ENCODE results near the gene NPTN.
A peak's percentile ranks its signal among the peaks of the same experiment; 100 is the strongest.
"Not testable (repeated sequence)": the region's sequence is repeated elsewhere in the genome, so short reads cannot be mapped to it uniquely, and the experiment has no call there.

NPTN gene

DNA sequence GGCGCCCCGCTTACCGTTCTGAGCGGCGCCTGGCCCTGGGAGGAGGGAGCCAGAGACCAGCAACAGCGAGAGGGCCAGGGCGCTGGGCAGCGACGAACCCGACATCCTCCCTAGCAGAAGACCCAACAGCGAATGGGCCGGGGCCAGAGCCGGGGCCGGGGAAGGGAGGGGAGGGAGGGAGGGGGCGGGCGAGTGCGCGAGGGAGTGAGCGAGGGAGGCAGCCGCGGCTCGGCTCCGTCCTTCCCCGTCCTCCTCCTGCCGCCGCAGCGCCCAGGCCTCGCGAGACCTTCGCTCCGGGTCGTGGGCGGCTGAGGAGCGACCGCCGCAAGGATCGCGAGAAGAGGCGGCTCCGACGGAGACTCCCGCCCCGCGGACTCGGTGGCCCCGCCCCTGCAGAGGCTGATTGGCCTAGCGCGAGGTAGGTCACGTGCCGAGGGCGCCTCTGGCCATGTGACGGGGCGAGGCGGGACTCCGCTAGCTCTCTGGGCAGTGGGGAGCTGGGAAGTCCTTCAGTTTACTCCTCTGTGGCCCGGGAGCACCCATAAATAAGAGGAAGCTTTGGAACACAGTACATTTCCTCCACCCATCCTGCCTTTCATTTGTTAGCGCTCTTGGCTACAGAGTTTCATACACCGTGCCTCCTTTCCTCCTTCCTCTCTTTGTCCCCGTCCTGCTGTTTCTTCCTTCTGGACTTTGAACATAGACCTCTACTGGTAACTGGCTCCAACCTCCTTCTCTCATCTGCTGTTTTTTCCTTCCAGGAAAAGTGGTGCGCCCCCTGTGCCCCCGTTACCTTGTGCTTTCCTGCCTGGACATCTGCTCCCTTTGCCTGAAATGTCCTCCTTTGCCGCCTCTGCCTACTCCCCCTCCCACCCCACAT lies at the start of gene NPTN:
Gene NPTN, minus strand, starts transcription at position 279 of the 880 bp plus-strand sequence. Its CDS starts 174 bp downstream, at position 105.
- DNase-seq, result peak; percentile 98

DNA sequence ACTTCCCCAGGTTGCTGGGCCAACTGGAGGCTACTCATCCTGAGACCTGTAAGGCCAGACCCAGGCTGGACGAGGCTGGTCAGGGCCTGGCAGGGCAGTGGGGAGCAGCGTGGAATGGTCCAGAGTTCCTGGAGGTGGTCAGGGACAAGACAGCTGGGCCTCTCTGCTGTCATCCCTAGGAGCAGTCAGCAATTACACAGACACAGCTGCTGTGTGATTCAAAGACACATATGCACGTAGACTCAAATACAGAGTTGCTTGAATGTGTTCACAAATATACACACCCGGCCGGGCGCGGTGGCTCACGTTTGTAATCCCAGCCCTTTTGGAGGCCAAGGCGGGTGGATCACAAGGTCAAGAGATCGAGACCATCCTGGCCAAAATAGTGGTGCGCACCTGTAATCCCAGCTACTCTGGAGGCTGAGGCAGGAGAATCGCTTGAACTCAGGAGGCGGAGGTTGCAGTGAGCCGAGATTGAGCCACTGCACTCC lies 49.5 kb upstream of the NPTN start:
- no peak for DNase-seq

- DNase-seq, result no peak
Measured at GRCh38 chr15:73681856-73682599, 48.8 kb upstream of the NPTN start.

DNA sequence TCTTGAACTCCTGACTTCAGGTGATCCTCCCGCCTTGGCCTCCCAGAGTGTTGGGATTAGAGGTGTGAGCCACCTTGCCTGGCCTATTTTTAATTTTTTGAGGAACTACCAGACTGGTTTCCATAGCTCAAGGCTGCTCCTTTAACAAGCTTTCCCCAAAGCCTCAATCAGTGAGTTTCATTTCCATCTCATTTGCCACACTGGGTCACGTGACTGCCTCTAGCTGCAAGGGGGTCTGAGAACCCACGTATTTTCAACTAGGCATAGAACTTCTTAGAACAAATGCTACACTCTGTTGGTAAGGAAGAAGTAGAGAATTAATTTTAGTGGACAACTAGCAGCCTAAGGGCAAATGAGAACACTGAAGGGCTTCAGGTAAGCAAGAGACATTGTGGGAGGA lies 47.9 kb upstream of the NPTN start:
- no peak for DNase-seq

DNA sequence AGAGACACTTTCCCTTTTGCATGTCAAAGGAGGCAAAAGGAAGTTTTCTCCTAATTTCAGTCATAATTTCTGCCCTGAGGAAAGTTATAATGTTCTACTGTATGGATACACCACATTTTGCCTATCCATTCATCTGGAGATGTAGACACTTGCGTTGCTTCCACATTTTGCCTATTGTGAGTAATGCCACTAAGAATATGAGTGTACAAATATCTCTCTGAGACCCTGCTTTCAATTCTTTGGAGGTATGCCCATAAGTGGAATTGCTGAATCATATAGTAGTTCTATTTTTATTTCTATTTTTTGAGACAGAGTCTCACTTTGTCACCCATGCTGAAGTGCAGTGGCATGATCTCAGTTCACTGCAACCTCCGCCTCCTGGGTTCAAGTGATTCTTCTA lies 47.4 kb upstream of the NPTN start:
- DNase-seq, result no peak

DNA sequence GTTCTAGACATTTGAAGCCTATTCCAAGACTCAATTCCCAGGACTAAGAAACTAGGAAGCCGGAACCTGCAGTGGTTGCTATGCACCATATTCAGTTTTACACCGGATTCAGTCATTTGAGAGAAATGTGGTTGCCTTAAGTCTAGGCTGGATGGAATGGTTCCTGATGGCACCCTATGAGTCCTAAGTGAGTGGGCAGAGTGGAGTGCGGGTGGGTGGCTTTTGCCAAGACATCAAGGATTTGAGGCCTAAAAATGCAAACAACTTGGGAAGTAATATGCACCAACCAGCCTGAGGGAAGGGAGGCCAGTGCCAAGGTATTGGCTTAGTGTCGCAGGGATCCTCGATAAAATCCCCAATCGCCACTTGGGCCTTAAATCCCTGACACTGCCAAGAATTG lies 46.8 kb upstream of the NPTN start:
- no peak for DNase-seq

GRCh38 chr15:73679180-73679579 lies 46.0 kb upstream of the NPTN start:
- DNase-seq, result no peak

DNA sequence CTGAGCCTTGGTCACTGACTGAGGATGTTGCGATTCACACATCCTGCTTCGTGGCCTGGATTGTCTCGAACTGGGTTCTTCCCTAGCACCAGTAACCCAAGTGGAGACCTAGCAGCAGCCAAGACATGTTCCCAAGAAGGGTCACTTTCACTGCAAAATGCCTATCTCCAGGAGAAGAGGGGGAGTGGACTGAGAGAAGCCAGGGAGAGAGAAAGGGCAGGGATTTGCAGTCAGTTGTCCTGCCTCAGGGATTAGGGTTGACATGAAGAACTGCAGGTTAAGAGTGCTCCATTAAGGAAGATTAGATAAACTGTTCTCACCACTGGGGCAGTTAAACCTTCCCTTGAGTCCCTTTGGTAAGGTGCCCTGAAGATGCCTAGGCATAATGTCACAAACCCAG lies 45.3 kb upstream of the NPTN start:
- DNase-seq, result no peak

- no peak for DNase-seq
Measured at GRCh38 chr15:73677733-73678132, 44.5 kb upstream of the NPTN start.

DNA sequence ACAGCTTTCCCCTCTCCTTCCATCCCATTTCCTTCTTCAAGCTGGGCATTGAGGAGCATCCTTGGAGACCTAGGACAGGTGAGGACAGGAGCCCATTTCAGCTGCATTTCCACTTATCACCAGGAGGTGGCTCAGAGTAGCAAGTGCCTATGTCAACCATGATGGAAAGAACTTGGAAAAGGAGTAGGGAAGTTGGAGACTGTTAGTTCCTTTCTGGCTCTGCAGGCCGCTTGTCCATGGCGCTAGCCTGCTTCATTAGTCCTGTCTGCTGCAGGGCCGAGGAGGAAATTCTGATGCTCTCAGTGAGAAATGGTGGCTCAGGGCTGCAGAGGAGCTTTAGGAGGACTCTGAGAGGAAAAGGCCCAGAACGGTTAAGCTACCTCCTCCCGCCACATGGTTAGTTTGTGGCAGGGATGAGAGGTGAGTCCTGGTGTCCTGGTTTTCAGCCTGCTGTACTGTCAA lies 44.0 kb upstream of the NPTN start:
- peak; percentile 65 for DNase-seq

DNA sequence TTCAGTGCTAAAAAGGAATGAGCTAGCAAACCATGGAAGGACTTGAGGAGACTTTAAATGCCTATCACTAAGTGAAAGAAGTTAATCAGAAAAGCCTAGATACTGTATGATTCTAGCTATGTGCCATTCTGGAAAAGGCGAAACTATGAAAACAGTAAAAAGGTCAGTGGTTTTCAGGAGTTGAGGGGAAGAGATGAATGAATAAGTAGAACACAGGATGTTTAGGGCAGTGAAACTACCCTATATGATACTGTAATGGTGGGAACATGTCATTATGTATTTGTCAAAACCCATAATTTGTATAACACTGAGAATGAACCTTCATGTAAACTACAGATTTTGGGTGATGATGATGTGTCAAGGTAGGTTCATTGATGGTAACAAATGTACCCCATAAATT lies 41.4 kb upstream of the NPTN start:
- DNase-seq, result no peak

DNA sequence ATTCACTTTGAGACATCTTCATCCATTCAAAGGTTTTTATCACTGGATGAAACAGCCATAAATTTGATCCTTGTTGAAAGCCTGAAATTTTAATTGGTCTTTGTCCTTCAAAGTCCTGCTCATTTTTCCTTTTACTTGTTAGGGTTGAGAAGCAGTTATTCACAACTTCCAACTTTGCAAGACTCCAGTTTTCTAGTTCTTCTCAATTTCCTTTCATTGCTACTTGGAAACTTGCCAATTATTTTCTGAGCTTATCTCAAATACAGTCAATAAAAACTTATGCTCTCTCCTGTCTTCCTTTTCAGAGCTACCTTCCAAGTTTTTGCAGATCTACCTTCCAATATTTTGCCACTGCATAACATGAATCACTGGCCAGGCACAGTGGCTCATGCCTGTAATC lies 27.3 kb upstream of the NPTN start:
- no peak for DNase-seq

- no peak for DNase-seq
Measured at GRCh38 chr15:73658645-73659044, 25.5 kb upstream of the NPTN start.

- DNase-seq, result no peak
Measured at GRCh38 chr15:73655724-73656123, 22.5 kb upstream of the NPTN start.

DNA sequence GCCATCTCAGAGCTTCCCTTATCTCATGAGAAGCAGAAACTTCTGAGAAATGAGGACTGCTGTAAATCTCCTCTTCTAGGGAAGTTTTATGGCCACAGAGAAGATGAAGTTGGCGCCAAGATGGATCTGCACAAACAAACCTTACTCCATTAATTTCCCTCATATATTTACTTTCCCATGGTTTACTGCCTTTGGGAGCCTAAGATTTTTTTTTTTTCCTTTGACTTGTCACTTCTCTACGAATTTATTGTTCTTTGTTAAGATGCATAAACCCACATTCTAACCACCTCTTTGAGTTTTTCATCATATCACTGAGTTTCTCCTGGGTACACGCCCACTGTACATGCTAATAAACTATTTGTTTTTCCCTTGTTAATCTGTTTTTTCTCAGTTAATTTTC lies 21.5 kb upstream of the NPTN start:
- no peak for DNase-seq

DNA sequence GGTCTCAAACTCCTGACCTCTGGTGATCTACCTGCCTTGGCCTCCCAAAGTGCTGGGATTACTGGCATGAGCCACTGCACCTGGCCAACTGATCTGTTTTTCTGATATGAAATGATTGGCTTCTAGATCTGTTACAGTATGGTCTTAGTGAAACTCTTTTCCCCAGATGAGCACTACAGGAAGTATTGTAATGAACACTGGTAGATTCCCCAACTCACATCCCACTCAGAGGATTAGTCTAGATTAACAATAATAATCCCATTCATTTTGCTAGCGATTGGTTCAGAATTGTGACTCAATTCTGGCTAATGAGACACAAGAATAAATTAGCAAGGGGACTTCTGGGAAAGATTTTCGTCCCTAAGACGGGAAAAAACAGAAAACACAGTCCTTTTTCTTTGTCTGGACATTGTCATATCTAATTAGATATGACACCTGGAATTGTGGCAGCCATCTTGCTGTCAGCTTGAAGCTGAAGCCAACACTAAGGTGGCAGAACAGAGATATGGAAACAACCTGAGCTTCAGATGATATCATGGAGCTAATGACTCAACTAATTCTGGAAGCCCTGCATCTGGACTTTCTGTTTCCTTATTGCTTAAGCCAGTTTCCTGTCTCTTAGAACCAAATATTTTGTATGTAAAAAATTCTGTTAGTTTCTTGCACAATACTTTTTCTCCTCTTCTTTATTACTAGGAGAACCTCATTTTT lies 17.4 kb upstream of the NPTN start:
- no peak for DNase-seq

- DNase-seq, result no peak
Measured at GRCh38 chr15:73648014-73648295, 14.8 kb upstream of the NPTN start.

- no peak for DNase-seq
Measured at GRCh38 chr15:73647259-73648013, 14.2 kb upstream of the NPTN start.

DNA sequence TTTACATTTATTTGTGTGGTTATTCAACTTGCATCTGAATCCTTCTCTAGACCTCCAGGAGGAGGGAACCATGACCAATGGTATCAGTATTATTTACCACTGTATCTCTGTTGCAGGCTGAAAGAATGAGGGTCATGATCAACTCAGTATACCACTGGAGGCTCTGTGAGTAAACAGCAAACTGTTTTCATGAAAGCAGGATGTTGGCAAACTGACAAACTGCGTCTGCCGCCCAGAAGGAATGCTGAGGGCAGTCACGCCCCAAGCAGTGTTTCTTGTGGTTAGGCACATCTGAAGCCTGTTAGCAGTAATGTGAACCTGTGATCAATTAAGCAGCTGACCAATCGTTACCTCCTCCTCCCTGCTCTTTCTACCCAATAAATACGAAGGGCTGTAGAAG lies 6.3 kb upstream of the NPTN start:
- DNase-seq, result not testable (repeated sequence)

DNA sequence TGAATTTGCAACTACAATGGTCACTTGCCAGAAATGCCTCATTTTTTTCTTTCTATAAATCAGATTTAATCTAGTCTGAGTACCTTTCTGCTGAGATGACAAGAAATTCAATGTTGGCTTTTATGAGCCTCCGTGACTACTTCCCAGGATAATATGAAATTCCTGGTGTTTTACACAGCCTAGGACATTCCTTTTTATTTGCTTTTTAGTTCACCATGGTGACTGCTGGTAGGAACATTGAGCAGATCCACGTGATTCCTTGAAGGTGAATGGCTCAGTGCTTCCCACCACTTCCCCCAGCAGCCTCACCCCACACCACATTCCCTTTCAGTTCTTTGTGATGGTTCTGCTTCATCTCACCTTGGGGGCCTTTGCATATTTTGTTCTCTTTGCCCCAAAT lies 4.3 kb upstream of the NPTN start:
- DNase-seq, result no peak

- DNase-seq, result no peak
Measured at GRCh38 chr15:73633991-73634495, 854 bp upstream of the NPTN start.

GRCh38 chr15:73632670-73633058 lies 525 bp downstream of the NPTN start:
- peak; percentile 28 for DNase-seq

Data from CD4-positive, alpha-beta T cell treated with Interleukin-6 for 4 hours (primary cell).